GM21737 (cell line): ENCODE results near the gene NLRC3.
"Not testable (repeated sequence)": the region's sequence is repeated elsewhere in the genome, so short reads cannot be mapped to it uniquely, and the experiment has no call there.

Source experiments
- ATAC-seq: cut with Tn5 transposase; IDR thresholded peaks from one replicate; pipeline ENCODE4 v1.9.1; 2021; ENCODE audit warnings: mild to moderate bottlenecking, moderate library complexity; ENCODE audit not compliant: unreplicated experiment

NLRC3 gene

GRCh38 chr16:3577302-3577752, at the start of gene NLRC3:
TSS of gene NLRC3 (minus strand) at chr16:3577403. CDS start at chr16:3565036, 12,367 bp downstream.
- no peak for ATAC-seq

- ATAC-seq = no peak
Observed at GRCh38 chr16:3625911-3626732, 48.9 kb upstream of the NLRC3 start.

- ATAC-seq = no peak
Observed at GRCh38 chr16:3625331-3625730, 48.1 kb upstream of the NLRC3 start.

GRCh38 chr16:3623642-3624041, 46.4 kb upstream of the NLRC3 start:
- no peak for ATAC-seq

GRCh38 chr16:3618769-3619141, 41.6 kb upstream of the NLRC3 start:
- ATAC-seq = no peak

- no peak for ATAC-seq
Observed at GRCh38 chr16:3612510-3613466, 35.6 kb upstream of the NLRC3 start.

GRCh38 chr16:3611146-3611975, 34.2 kb upstream of the NLRC3 start, which contains the start of gene SLX4:
TSS of gene SLX4 (minus strand) at chr16:3611606. CDS start at chr16:3608964, 2,642 bp downstream.
- ATAC-seq = peak; percentile 84

- ATAC-seq = peak; percentile 2
Observed at GRCh38 chr16:3610698-3611145, 33.5 kb upstream of the NLRC3 start.

- ATAC-seq = no peak
Observed at GRCh38 chr16:3609895-3610697, 32.9 kb upstream of the NLRC3 start.

- ATAC-seq = not testable (repeated sequence)
Observed at GRCh38 chr16:3608976-3609375, 31.8 kb upstream of the NLRC3 start.

- ATAC-seq = no peak
Observed at GRCh38 chr16:3608069-3608468, 30.9 kb upstream of the NLRC3 start.

- ATAC-seq = no peak
Observed at GRCh38 chr16:3607634-3608033, 30.4 kb upstream of the NLRC3 start.

GRCh38 chr16:3607161-3607560, 30.0 kb upstream of the NLRC3 start:
- ATAC-seq = no peak

- no peak for ATAC-seq
Observed at GRCh38 chr16:3606441-3606840, 29.2 kb upstream of the NLRC3 start.

- no peak for ATAC-seq
Observed at GRCh38 chr16:3602320-3602653, 25.1 kb upstream of the NLRC3 start.

- ATAC-seq = no peak
Observed at GRCh38 chr16:3601614-3602319, 24.6 kb upstream of the NLRC3 start.

- ATAC-seq = no peak
Observed at GRCh38 chr16:3599922-3600321, 22.7 kb upstream of the NLRC3 start.

- no peak for ATAC-seq
Observed at GRCh38 chr16:3599121-3599520, 21.9 kb upstream of the NLRC3 start.

- no peak for ATAC-seq
Observed at GRCh38 chr16:3598236-3598635, 21.0 kb upstream of the NLRC3 start.
